GM11168 (cell line): ENCODE measurements around the gene LHX4.
"Not testable (repeated sequence)": the region's sequence is repeated elsewhere in the genome, so short reads cannot be mapped to it uniquely, and the experiment has no call there.

Experiments
- in situ Hi-C: fragments of 300-500 bp; cut with MboI; formaldehyde crosslinking; loops from one replicate; pipeline ENCODE4 v1.12.0; 2022; ENCODE audit warnings: low sequenced_read_pairs; ENCODE audit not compliant: unreplicated experiment

LHX4 gene

GRCh38 chr1:180196436-180197003 lies 33.5 kb upstream of the LHX4 start:
- in situ Hi-C loops, result no loop called here

GRCh38 chr1:180197231-180197630 lies 32.8 kb upstream of the LHX4 start:
- in situ Hi-C loops, result no loop called here

- in situ Hi-C loops, result no loop called here
Observed at GRCh38 chr1:180198196-180198595, 31.9 kb upstream of the LHX4 start.

GRCh38 chr1:180198611-180199010 lies 31.5 kb upstream of the LHX4 start:
- in situ Hi-C loops, result no loop called here

- in situ Hi-C loops, result no loop called here
Observed at GRCh38 chr1:180199018-180199417, 31.0 kb upstream of the LHX4 start.

- in situ Hi-C loops, result no loop called here
Observed at GRCh38 chr1:180201451-180202200, 28.4 kb upstream of the LHX4 start.

- in situ Hi-C loops, result not testable (repeated sequence)
Observed at GRCh38 chr1:180202588-180202987, 27.5 kb upstream of the LHX4 start.

- in situ Hi-C loops, result no loop called here
Observed at GRCh38 chr1:180204231-180204630, 25.8 kb upstream of the LHX4 start.

- in situ Hi-C loops, result no loop called here
Observed at GRCh38 chr1:180206581-180206980, 23.5 kb upstream of the LHX4 start.

- in situ Hi-C loops, result no loop called here
Observed at GRCh38 chr1:180208264-180208663, 21.8 kb upstream of the LHX4 start.

GRCh38 chr1:180210008-180210620 lies 19.9 kb upstream of the LHX4 start:
- in situ Hi-C loops, result no loop called here

- in situ Hi-C loops, result no loop called here
Observed at GRCh38 chr1:180211156-180211859, 18.8 kb upstream of the LHX4 start.

GRCh38 chr1:180211860-180212229 lies 18.2 kb upstream of the LHX4 start:
- in situ Hi-C loops, result no loop called here

- in situ Hi-C loops, result no loop called here
Observed at GRCh38 chr1:180213401-180214170, 16.5 kb upstream of the LHX4 start.

- in situ Hi-C loops, result no loop called here
Observed at GRCh38 chr1:180215856-180216625, 14.0 kb upstream of the LHX4 start.

- in situ Hi-C loops, result no loop called here
Observed at GRCh38 chr1:180217006-180217405, 13.1 kb upstream of the LHX4 start.

- in situ Hi-C loops, result no loop called here
Observed at GRCh38 chr1:180218806-180219765, 11.0 kb upstream of the LHX4 start.

- in situ Hi-C loops, result no loop called here
Observed at GRCh38 chr1:180219776-180220175, 10.3 kb upstream of the LHX4 start.

GRCh38 chr1:180221462-180221861 lies 8.6 kb upstream of the LHX4 start:
- in situ Hi-C loops, result no loop called here
